ENCODE data around the gene HMGN2.
"Not testable (repeated sequence)": the region's sequence is repeated elsewhere in the genome, so short reads cannot be mapped to it uniquely, and the experiment has no call there.

HMGN2 gene

DNA sequence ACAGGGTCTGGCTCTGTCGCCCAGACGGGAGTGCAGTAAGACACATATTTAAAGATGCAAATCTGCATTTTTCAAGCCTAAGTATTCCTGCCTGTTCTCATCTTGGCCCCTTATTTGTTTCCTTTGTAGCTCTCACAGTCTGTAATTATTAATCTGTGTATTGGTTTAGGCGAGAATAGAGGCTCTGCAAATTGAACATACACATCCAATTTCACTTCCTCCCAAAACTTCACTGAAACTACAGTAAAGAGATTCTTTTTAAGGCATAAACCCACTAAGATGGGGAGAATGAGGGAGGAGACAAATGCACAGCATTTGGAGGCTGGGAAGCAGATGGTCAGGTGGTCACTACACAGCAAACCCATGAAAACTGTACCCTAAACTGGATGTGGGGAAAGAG, 21.0 kb downstream of the HMGN2 start:
- WGBS (ENCODE audit: insufficient coverage): no CpG with 5 or more reads among the region's 3 CpGs
- no peak overlapping the region for H3K27ac ChIP-seq (ENCODE audit: insufficient read depth in 1 of 2, low read depth in 1 of 2, low read length in 2 of 2, poor library complexity in 1 of 2, severe bottlenecking in 2 of 2)
- H3K27me3 ChIP-seq (replicated peaks in 2 of 5; ENCODE audit: control insufficient read depth in 4 of 5, insufficient read depth in 5 of 5, low read length in 4 of 5): no peaks in the 10 kb centered on the region
- POLR2A ChIA-PET: no interaction called here
- DNase-seq: no peak
- no peaks in the 10 kb centered on the region for H3K9me3 ChIP-seq (ENCODE audit: control extremely low read depth in 1 of 5, control insufficient read depth in 4 of 5, insufficient read depth in 2 of 5, low read depth in 1 of 5, low read length in 4 of 5)
- H3K4me3 ChIP-seq (ENCODE audit: control insufficient read depth in 1 of 7, extremely low read depth in 1 of 7, insufficient read depth in 4 of 7, low read depth in 2 of 7, low read length in 6 of 7): no peak overlapping the region
- CTCF ChIA-PET: no interaction called here
- no peaks in the 10 kb centered on the region for H3K36me3 ChIP-seq (ENCODE audit: control insufficient read depth in 4 of 4, insufficient read depth in 4 of 4, low read length in 3 of 4)
- peaks cover 0 to 7% (median 5%) of the 10 kb centered on the region in 4 experiments for H3K4me1 ChIP-seq (ENCODE audit: control extremely low read depth in 1 of 4, control insufficient read depth in 4 of 4, insufficient read depth in 4 of 4, low read length in 3 of 4)

DNA sequence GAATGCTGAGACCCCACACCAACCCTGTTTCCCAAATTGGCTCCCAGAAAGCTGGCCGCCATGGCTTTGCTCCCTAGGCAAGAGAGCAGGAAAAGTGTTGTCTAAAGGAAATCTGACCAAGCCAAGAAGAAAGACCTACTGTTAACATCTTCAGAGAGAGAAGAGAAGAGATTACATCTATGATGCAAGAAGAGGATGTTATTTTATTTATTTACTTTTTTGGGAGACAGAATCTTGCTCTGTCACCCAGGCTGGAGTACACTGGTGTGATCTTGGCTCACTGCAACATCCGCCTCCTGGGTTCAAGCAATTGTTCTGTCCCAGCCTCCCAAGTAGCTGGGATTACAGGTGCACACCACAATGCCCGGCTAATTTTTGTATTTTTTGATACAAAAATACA, 21.7 kb downstream of the HMGN2 start:
- H3K27me3 ChIP-seq (replicated peaks in 2 of 5; ENCODE audit: control insufficient read depth in 4 of 5, insufficient read depth in 5 of 5, low read length in 4 of 5): no peaks in the 10 kb centered on the region
- H3K27ac ChIP-seq (ENCODE audit: insufficient read depth in 1 of 2, low read depth in 1 of 2, low read length in 2 of 2, poor library complexity in 1 of 2, severe bottlenecking in 2 of 2): no peak overlapping the region
- no peaks in the 10 kb centered on the region for H3K36me3 ChIP-seq (ENCODE audit: control insufficient read depth in 4 of 4, insufficient read depth in 4 of 4, low read length in 3 of 4)
- CTCF ChIA-PET: no interaction called here
- H3K4me1 ChIP-seq (ENCODE audit: control extremely low read depth in 1 of 4, control insufficient read depth in 4 of 4, insufficient read depth in 4 of 4, low read length in 3 of 4): peaks cover 0 to 7% (median 5%) of the 10 kb centered on the region in 4 experiments
- DNase-seq: no peak
- no peaks in the 10 kb centered on the region for H3K9me3 ChIP-seq (ENCODE audit: control extremely low read depth in 1 of 5, control insufficient read depth in 4 of 5, insufficient read depth in 2 of 5, low read depth in 1 of 5, low read length in 4 of 5)
- no peak overlapping the region for H3K4me3 ChIP-seq (ENCODE audit: control insufficient read depth in 1 of 7, extremely low read depth in 1 of 7, insufficient read depth in 4 of 7, low read depth in 2 of 7, low read length in 6 of 7)
- 91% methylated on average over 3 of the region's 3 CpGs for WGBS (ENCODE audit: insufficient coverage)
- POLR2A ChIA-PET: no interaction called here

DNA sequence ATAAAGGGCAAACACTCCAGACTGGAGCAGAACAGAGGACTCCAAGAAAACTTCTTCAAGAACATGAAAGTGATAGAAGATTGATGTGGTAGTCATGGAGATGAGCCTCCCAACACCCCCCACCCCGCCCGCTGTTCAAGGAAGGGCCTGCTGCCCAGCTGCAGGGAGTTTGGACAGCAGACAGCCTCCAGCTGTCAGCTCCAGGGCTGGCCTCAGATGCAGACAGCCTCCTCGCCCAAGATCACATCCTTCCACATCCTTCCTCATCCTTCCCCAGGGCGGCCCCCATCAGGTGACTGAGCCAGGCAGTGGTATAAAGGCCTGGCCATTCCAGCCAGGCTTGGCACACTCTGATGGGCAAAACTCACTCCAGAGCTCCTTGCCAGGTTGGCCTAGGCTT, 24.6 kb downstream of the HMGN2 start:
- POLR2A ChIA-PET: no interaction called here
- H3K9me3 ChIP-seq (ENCODE audit: control extremely low read depth in 1 of 5, control insufficient read depth in 4 of 5, insufficient read depth in 2 of 5, low read depth in 1 of 5, low read length in 4 of 5): no peaks in the 10 kb centered on the region
- CTCF ChIA-PET: interaction anchor here (1.0 kb wide), 1 partner anchor 15 kb away, joined by 3 read pairs; no protein-coding TSS in a partner anchor
- H3K27ac ChIP-seq (ENCODE audit: insufficient read depth in 1 of 2, low read depth in 1 of 2, low read length in 2 of 2, poor library complexity in 1 of 2, severe bottlenecking in 2 of 2): no peak overlapping the region
- no peaks in the 10 kb centered on the region for H3K27me3 ChIP-seq (replicated peaks in 2 of 5; ENCODE audit: control insufficient read depth in 4 of 5, insufficient read depth in 5 of 5, low read length in 4 of 5)
- peak in 1 of 3 donors; percentile 7 for DNase-seq
- no peak overlapping the region for H3K4me3 ChIP-seq (ENCODE audit: control insufficient read depth in 1 of 7, extremely low read depth in 1 of 7, insufficient read depth in 4 of 7, low read depth in 2 of 7, low read length in 6 of 7)
- 17% methylated on average over 2 of the region's 4 CpGs for WGBS (ENCODE audit: insufficient coverage)
- no peaks in the 10 kb centered on the region for H3K36me3 ChIP-seq (ENCODE audit: control insufficient read depth in 4 of 4, insufficient read depth in 4 of 4, low read length in 3 of 4)
- peaks cover 0 to 27% (median 25%) of the 10 kb centered on the region in 4 experiments for H3K4me1 ChIP-seq (ENCODE audit: control extremely low read depth in 1 of 4, control insufficient read depth in 4 of 4, insufficient read depth in 4 of 4, low read length in 3 of 4)

DNA sequence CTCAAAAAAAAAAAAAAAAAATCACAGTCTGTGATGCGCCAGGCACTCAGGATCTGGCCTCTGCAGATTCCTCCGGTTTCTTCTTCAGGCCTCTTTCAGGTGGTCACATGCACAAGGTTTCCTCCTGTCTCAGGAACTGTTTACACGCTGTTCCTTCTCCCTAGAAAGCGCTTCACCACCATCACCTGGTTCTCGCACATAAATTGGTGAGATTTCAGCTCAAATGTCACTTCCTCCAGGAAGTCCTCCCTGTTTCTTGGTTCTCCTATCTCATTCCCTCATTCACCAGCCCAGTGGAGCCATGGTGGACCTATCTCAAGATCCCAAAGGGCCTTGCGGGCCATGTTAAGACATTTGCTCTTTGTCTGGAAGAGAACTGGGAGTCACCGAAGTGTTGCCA, 26.7 kb downstream of the HMGN2 start:
- no peak for DNase-seq
- Histone ChIP-seq H3K36me3 (ENCODE audit: control insufficient read depth in 4 of 4, insufficient read depth in 4 of 4, low read length in 3 of 4) (no peaks in the 10 kb centered on the region), H3K27ac (ENCODE audit: insufficient read depth in 1 of 2, low read depth in 1 of 2, low read length in 2 of 2, poor library complexity in 1 of 2, severe bottlenecking in 2 of 2) (no peak overlapping the region), H3K9me3 (ENCODE audit: control extremely low read depth in 1 of 5, control insufficient read depth in 4 of 5, insufficient read depth in 2 of 5, low read depth in 1 of 5, low read length in 4 of 5) (no peaks in the 10 kb centered on the region), H3K27me3 (replicated peaks in 2 of 5; ENCODE audit: control insufficient read depth in 4 of 5, insufficient read depth in 5 of 5, low read length in 4 of 5) (no peaks in the 10 kb centered on the region), H3K4me1 (ENCODE audit: control extremely low read depth in 1 of 4, control insufficient read depth in 4 of 4, insufficient read depth in 4 of 4, low read length in 3 of 4) (peaks cover 0 to 31% (median 29%) of the 10 kb centered on the region in 4 experiments), H3K4me3 (ENCODE audit: control insufficient read depth in 1 of 7, extremely low read depth in 1 of 7, insufficient read depth in 4 of 7, low read depth in 2 of 7, low read length in 6 of 7) (no peak overlapping the region)
- WGBS (ENCODE audit: insufficient coverage): 82% methylated on average over 6 of the region's 7 CpGs
- CTCF ChIA-PET: interaction anchor here (0.7 to 3.7 kb wide), 6 partner anchors 8 to 100 kb away, joined by 3 to 35 read pairs (median 4); partner anchors contain the start of gene RPS6KA1
- POLR2A ChIA-PET: interaction anchor here (0.7 kb wide), 1 partner anchor 41 kb away, joined by 3 read pairs; no protein-coding TSS in a partner anchor

DNA sequence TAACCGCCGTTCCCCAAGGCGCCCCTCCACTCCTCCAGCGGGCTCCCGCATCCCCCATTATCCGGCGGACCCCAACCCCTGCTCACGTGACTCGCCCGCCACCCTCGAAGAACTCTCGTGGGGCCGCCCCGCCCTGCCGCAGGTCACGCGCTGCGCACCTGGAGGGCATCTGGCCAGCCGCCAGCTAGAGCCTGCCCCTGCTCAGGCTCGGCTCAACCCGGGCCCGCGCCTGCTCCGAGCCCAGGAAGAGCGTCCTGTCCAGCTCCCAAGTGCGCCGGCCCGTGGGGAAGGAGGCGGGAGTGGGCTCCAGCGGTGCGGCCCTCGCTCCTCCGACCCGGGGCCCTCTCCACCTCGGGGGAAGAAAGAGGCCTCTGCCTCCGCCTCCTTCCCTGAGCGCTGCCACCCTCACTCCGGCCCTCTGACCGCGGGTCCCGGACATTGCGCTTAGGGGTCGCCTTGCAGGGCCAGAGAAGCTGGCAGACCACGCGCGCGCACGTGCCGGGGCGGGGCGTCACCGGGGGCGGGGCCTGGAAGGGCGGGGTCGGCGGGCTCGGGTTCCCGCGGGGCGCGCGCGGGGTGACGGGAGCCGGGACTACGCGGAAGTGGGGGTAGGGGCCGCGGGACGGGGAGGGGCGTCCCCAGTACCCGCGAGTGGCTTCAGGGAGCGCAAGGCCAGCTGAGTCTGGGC, 28.4 kb downstream of the HMGN2 start:
- whole genome bisulfite sequencing (ENCODE audit: insufficient coverage): under 1% methylated on average over 68 of the region's 74 CpGs
- Histone ChIP-seq H3K36me3 (ENCODE audit: control insufficient read depth in 4 of 4, insufficient read depth in 4 of 4, low read length in 3 of 4) (no peaks in the 10 kb centered on the region), H3K27ac (ENCODE audit: insufficient read depth in 1 of 2, low read depth in 1 of 2, low read length in 2 of 2, poor library complexity in 1 of 2, severe bottlenecking in 2 of 2) (peak overlapping the region; percentile 50 to 86), H3K9me3 (ENCODE audit: control extremely low read depth in 1 of 5, control insufficient read depth in 4 of 5, insufficient read depth in 2 of 5, low read depth in 1 of 5, low read length in 4 of 5) (no peaks in the 10 kb centered on the region), H3K27me3 (replicated peaks in 2 of 5; ENCODE audit: control insufficient read depth in 4 of 5, insufficient read depth in 5 of 5, low read length in 4 of 5) (no peaks in the 10 kb centered on the region), H3K4me1 (ENCODE audit: control extremely low read depth in 1 of 4, control insufficient read depth in 4 of 4, insufficient read depth in 4 of 4, low read length in 3 of 4) (peaks cover 0 to 31% (median 29%) of the 10 kb centered on the region in 4 experiments), H3K4me3 (ENCODE audit: control insufficient read depth in 1 of 7, extremely low read depth in 1 of 7, insufficient read depth in 4 of 7, low read depth in 2 of 7, low read length in 6 of 7) (peak overlapping the region; percentile 62 to 94 (median 83))
- peak; percentile 75 to 87 (median 83) for DNase-seq
- CTCF ChIA-PET: interaction anchor here (0.7 to 3.7 kb wide), 17 partner anchors 10 to 399 kb away, joined by 3 to 35 read pairs (median 5); partner anchors contain the start of gene RPS6KA1
- POLR2A ChIA-PET: interaction anchor here (0.7 to 2.3 kb wide), 6 partner anchors 29 to 364 kb away, joined by 3 to 10 read pairs (median 4); partner anchors contain the start of genes PIGV and RPS6KA1

DNA sequence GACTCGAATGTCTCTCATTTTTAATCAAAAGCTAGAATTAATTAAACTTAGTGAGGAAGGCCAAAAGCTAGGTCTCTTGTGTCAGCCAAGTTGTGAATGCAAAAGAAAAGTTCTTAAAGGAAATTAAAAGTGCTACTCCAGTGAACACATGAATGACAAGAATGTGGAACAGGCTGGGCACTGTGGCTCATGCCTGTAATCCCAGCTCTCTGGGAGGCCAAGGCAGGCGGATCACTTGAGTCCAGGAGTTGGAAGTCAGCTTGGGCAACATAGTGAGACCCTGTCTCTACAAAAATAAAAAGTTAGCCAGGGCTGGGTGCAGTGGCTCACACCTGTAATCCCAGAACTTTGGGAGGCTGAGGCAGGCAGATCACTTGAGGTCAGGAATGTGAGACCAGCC, 38.5 kb downstream of the HMGN2 start:
- H3K9me3 ChIP-seq (ENCODE audit: control extremely low read depth in 1 of 5, control insufficient read depth in 4 of 5, insufficient read depth in 2 of 5, low read depth in 1 of 5, low read length in 4 of 5); DNase-seq; H3K4me1 ChIP-seq (ENCODE audit: control extremely low read depth in 1 of 4, control insufficient read depth in 4 of 4, insufficient read depth in 4 of 4, low read length in 3 of 4); H3K36me3 ChIP-seq (ENCODE audit: control insufficient read depth in 4 of 4, insufficient read depth in 4 of 4, low read length in 3 of 4); H3K27ac ChIP-seq (ENCODE audit: insufficient read depth in 1 of 2, low read depth in 1 of 2, low read length in 2 of 2, poor library complexity in 1 of 2, severe bottlenecking in 2 of 2); H3K4me3 ChIP-seq (ENCODE audit: control insufficient read depth in 1 of 7, extremely low read depth in 1 of 7, insufficient read depth in 4 of 7, low read depth in 2 of 7, low read length in 6 of 7); H3K27me3 ChIP-seq (replicated peaks in 2 of 5; ENCODE audit: control insufficient read depth in 4 of 5, insufficient read depth in 5 of 5, low read length in 4 of 5); POLR2A ChIA-PET: not testable (repeated sequence)
- WGBS (ENCODE audit: insufficient coverage): 89% methylated on average over 1 of the region's 2 CpGs
- CTCF ChIA-PET: interaction anchor here (1.6 kb wide), 1 partner anchor 10 kb away, joined by 3 read pairs; no protein-coding TSS in a partner anchor

DNA sequence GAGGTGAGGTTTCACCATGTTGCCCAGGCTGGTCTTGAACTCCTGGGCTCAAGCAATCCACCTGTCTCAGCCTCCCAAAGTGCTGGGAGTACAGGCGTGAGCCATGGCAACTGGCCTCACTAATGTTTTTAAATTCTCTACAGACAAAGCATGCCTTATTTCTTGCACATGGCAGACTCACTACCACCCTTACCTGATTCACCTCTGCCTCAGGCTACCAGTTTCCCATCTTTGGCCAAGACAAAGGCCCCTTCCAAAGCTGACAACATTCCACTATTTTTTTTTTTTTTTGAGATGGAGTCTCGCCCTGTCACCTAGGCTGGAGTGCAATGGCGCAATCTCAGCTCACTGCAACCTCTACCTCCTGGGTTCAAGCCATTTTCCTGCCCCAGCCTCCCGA, 43.6 kb downstream of the HMGN2 start:
- DNase-seq; H3K9me3 ChIP-seq (ENCODE audit: control extremely low read depth in 1 of 5, control insufficient read depth in 4 of 5, insufficient read depth in 2 of 5, low read depth in 1 of 5, low read length in 4 of 5); H3K36me3 ChIP-seq (ENCODE audit: control insufficient read depth in 4 of 4, insufficient read depth in 4 of 4, low read length in 3 of 4); H3K27me3 ChIP-seq (replicated peaks in 2 of 5; ENCODE audit: control insufficient read depth in 4 of 5, insufficient read depth in 5 of 5, low read length in 4 of 5); H3K27ac ChIP-seq (ENCODE audit: insufficient read depth in 1 of 2, low read depth in 1 of 2, low read length in 2 of 2, poor library complexity in 1 of 2, severe bottlenecking in 2 of 2); H3K4me1 ChIP-seq (ENCODE audit: control extremely low read depth in 1 of 4, control insufficient read depth in 4 of 4, insufficient read depth in 4 of 4, low read length in 3 of 4); H3K4me3 ChIP-seq (ENCODE audit: control insufficient read depth in 1 of 7, extremely low read depth in 1 of 7, insufficient read depth in 4 of 7, low read depth in 2 of 7, low read length in 6 of 7): not testable (repeated sequence)
- ChIA-PET CTCF (interaction anchor here (1.0 to 2.4 kb wide), 3 partner anchors 16 to 27 kb away, joined by 4 to 7 read pairs (median 4); no protein-coding TSS in a partner anchor), POLR2A (interaction anchor here (0.6 kb wide), 1 partner anchor 262 kb away, joined by 3 read pairs; no protein-coding TSS in a partner anchor)
- WGBS (ENCODE audit: insufficient coverage): 94% methylated on average over 2 of the region's 4 CpGs

Measured in common myeloid progenitor, CD34-positive (primary cell).